Stimulated activated naive CD8-positive, alpha-beta T cell treated with anti-CD3 and anti-CD28 coated beads, Interleukin-15, Interleukin-2, amounts not matched to agents 100 ng/mL and 50 ng/mL, for 24 hours (primary cell): Measurements from ENCODE around the gene SPRN.
"Not testable (repeated sequence)": the region's sequence is repeated elsewhere in the genome, so short reads cannot be mapped to it uniquely, and the experiment has no call there.

Experiments
- H3K27ac Mint-ChIP-seq: one replicate; pipeline ENCODE4 v1.8.0; 2021; ENCODE audit warnings: mild to moderate bottlenecking, mixed read lengths
- H3K27me3 Mint-ChIP-seq: one replicate; pipeline ENCODE4 v1.8.0; 2021; ENCODE audit warnings: mixed read lengths
- H3K36me3 Mint-ChIP-seq: one replicate; pipeline ENCODE4 v1.8.0; 2021; ENCODE audit warnings: low read depth, mixed read lengths
- H3K4me1 Mint-ChIP-seq: one replicate; pipeline ENCODE4 v1.8.0; 2021; ENCODE audit warnings: low read depth, mixed read lengths
- H3K4me3 Mint-ChIP-seq: one replicate; pipeline ENCODE4 v1.8.0; 2021; ENCODE audit warnings: mild to moderate bottlenecking, mixed read lengths
- H3K9me3 Mint-ChIP-seq: one replicate; pipeline ENCODE4 v1.8.0; 2021; ENCODE audit warnings: mixed read lengths

The SPRN gene

DNA sequence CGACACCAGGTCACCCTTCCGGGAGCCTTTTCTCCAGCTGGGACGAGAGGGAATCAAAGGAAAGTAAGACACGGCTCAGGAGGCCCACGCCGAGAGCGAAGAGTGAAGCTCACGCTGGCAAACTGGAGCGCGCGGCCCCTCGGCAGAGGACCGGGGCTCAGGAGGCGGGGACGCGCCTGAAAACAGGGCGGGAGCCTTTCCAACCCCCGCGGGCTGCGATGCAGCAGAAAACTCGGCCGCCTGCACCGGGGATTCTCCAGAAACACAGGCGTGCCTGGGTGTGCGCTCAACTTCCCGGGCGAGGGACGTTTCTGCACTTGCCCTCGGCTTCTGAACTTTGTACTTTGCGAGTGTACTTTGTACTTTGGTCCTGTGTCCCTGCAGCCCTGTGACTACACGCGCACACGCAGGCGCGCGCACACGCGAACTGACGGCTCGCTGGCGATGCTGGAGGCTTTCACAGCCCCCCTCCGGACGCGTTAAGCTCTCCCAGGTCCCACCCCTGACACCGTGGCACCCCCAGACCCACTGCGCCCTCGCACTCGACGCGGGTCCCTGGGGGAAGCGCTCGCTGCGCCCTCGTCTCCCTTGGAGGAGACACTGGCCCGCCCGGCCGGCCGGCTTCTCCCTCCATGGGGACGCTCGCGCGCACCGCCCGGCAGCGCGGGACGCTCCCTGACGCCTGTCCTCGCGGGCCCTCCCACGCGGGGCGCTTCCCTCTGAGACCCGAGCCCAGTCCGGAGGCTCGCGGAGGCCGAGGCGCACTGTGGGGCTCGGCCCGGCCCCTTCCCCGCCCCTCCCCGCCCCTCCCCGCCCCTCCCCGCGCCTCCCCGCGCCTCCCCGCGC, 46.0 kb downstream of the SPRN start:
- peak overlapping the region; percentile 11 for H3K27ac Mint-ChIP-seq
- peak overlapping the region; percentile 76 for H3K4me3 Mint-ChIP-seq
- no peaks in the 10 kb centered on the region for H3K27me3 Mint-ChIP-seq
- H3K36me3 Mint-ChIP-seq = no peaks in the 10 kb centered on the region
- H3K9me3 Mint-ChIP-seq = no peaks in the 10 kb centered on the region
- peaks cover 11% of the 10 kb centered on the region for H3K4me1 Mint-ChIP-seq

DNA sequence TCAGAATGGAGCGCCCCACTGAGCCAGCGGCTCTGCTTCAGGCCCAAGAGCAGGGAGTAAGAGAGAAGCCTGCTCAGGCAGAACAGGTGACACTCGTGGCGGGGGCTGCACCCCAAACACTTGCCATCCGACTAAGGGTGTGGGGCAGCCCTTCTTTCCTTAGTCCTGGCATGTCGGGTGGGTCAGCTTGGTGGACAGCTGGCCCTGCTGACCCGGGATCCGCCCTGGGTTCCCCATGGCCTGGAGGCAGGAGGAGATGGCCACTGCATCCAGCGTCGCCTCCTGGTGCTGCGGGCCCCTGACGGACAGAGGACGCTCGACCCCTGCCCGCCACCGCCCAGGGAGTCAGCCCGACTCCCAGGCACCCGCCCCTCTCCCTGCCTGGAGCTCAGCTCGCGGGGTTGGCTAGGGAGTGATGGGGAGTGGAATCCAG, 46.6 kb downstream of the SPRN start:
- Mint-ChIP-seq H3K9me3 (no peaks in the 10 kb centered on the region), H3K36me3 (no peaks in the 10 kb centered on the region), H3K27me3 (no peaks in the 10 kb centered on the region), H3K4me3 (peak overlapping the region; percentile 76), H3K27ac (peak overlapping the region; percentile 11), H3K4me1 (peaks cover 14% of the 10 kb centered on the region)

DNA sequence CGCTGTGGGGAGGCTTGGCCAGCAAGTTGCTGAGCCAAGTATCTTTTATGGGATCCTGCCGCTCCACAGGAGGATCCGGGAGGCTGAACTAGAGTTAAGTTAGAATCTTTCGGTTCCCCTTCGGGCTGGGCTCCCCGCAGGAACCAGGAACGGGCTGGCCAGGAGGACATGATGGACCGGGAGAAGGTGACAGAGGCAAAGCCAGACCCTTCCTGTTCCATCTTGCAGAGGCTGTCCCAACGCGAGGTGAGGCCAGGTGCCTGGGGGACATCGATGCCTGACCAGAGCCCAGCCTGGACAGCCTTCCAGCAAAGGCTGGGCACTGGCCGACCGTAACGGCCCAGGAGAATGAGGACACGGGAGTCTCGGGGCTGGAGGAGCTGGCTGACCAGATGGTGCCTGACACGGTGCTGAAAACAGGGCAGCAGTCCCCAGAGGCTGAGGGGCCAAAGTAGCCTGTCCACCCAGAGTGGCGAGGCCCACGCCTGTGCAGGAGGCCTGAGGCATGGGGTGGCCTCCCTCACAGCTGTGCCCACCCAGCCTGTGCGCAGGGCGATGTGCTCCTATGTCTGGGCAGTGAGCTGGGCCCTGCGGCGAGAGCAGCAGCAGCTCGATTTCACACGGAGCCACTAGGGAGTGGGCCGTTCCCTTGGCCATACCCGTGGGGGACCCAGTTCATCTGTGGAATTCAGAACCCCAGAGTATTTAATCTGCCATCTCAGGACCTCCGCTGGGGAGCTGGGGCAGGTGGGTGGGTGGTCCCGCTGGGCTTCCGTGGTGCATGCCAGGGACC, 47.2 kb downstream of the SPRN start:
- H3K4me1 Mint-ChIP-seq = peaks cover 14% of the 10 kb centered on the region

DNA sequence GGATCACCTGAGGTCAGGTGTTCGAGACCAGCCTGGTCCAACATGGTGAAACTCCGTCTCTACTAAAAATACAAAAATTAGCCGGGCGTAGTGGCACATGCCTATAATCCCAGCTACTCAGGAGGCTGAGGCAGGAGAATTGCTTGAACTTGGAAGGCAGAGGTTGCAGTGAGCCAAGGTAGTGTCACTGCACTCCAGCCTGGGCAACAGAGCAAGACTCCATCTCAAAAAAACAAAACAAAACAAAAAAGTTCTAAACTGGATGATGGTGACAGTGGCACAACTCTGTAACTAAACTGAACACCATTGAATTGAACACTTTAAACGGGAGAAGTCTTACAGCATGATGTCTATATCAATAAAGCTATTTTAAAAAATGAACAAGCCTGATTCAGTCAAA, 48.2 kb downstream of the SPRN start:
- not testable (repeated sequence) for H3K9me3 Mint-ChIP-seq, H3K27ac Mint-ChIP-seq, H3K36me3 Mint-ChIP-seq, H3K27me3 Mint-ChIP-seq, H3K4me3 Mint-ChIP-seq
- peaks cover 14% of the 10 kb centered on the region for H3K4me1 Mint-ChIP-seq

More for the DNA sequence above, 47.2 kb downstream of the SPRN start:
- Mint-ChIP-seq H3K9me3 (no peaks in the 10 kb centered on the region), H3K27me3 (no peaks in the 10 kb centered on the region), H3K4me3 (no peak overlapping the region), H3K27ac (no peak overlapping the region), H3K36me3 (no peaks in the 10 kb centered on the region)

DNA sequence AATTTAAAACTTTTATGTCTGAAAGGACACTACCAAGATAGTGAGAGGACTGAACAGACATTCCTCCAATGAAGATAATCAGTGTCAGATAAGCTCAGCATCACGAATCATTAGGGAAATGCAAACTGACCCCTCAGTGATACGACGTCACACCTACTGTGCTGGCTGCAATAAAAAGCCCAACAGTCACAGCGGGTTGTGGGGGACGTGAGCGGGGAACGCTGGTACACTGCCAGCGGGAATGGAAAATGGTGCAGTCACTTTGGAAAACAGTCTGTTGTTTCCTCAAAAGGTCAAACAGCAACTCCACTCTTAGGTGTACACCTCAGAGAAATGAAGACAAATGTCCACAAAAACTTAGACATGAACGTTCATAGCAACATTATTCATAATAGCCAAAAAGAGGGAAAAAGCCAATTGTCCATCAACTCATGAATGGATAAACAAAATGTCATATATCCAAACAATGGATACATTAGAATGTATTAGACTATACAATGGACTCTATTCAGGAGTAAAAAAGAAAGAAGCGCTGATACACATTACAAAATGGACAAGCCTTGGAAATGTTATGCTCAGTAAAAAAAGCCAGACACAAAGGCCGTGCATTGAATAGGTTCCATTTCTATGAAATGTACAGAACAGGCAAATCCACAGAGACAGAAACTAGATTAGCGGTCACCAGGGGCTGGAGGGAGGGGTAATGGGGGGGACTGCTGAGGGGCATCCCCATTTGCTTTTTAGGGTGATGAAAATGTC, 48.9 kb downstream of the SPRN start:
- Mint-ChIP-seq H3K27ac (no peak overlapping the region), H3K9me3 (no peaks in the 10 kb centered on the region), H3K4me3 (peak overlapping the region; percentile 68), H3K36me3 (no peaks in the 10 kb centered on the region), H3K27me3 (no peaks in the 10 kb centered on the region), H3K4me1 (peaks cover 14% of the 10 kb centered on the region)

DNA sequence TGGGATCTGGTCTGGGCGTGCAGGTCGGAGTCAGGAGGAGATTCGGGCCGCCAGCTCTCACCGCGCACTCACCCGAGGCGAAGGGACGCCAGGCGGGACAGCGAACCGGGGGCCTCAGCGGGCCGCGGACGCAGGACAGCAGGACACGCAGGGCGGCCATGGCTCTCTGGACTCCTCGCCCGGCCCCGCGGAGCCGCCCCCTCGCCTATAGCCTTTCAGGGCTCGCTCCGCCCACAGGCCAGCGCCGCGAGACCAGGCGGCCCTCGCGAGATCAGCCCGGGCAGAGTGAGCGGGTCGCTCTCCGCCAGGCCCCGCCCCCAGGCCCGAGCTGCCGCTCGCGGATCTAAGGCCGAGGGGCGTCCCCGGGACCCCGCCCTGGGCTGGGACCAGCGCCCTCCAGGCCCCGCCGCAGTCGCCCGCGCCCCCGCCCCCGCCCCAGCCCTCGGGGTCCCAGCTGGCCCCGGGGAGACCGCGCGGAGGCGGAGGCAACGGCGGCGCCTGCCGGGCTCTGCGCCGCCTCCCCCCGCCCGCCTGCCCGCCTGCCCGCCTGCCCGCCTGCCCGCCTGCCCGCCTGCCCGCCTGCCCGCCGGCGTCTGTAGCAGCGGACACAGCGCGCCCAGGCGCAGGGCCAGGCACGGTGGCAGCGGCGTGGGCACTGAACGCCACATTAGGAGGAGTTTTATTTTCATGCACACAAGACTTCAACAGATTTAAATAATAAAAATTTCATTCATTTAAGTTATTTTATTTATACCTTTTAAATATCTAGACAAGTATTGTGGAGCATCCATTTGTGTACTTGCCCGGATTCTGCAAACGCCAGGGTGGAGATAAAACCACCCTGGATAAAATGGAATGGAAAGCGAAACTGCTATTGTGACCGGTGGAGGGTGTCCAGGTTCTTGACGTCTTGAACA, 51.0 kb downstream of the SPRN start, which contains the start of gene ECHS1:
Gene ECHS1 (minus strand): TSS at position 181 of the 917 bp plus-strand sequence. CDS start 21 bp downstream, at position 160.
- no peaks in the 10 kb centered on the region for H3K27me3 Mint-ChIP-seq
- H3K27ac Mint-ChIP-seq = peak within 1 kb of the TSS; percentile 79
- peak within 1 kb of the TSS; percentile 83 for H3K4me3 Mint-ChIP-seq
- H3K9me3 Mint-ChIP-seq = no peaks in the 10 kb centered on the region
- H3K4me1 Mint-ChIP-seq = peaks cover 21% of the 10 kb centered on the region
- peaks cover 10% of the 10 kb centered on the region for H3K36me3 Mint-ChIP-seq

DNA sequence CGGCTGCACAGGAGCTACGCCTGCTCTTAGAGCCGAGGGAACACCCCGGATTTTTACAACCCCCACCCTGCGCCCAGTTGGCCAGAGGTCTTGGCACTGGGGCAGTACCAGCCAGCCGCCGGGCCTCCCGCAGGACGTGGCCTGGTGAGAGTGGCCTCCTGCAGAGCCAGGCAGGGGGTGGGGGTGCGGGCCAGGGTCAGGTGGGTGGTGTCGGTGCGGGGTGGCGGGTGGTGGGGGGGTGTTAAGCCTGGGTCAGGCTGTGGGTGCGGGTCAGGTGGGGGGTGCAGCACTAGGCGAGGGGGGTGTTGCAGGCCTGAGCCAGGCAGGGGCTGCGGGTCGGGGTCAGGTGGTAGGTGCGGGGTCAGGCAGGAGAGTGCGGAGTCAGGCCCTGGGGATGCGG, 51.9 kb downstream of the SPRN start:
- peak overlapping the region; percentile 69 for H3K4me3 Mint-ChIP-seq
- no peaks in the 10 kb centered on the region for H3K27me3 Mint-ChIP-seq
- H3K36me3 Mint-ChIP-seq = peaks cover 10% of the 10 kb centered on the region
- H3K9me3 Mint-ChIP-seq = no peaks in the 10 kb centered on the region
- peaks cover 18% of the 10 kb centered on the region for H3K4me1 Mint-ChIP-seq
- H3K27ac Mint-ChIP-seq = no peak overlapping the region
